Nephron (organoid): Measurements from ENCODE around the gene CEND1.

ENCODE experiments used
- H3K27ac Mint-ChIP-seq, 3 experiments: 2 replicates each; pipeline ENCODE4 v1.8.0; 2020; ENCODE audit warnings: mixed read lengths in 3 of 3, mild to moderate bottlenecking in 2 of 3, moderate library complexity in 1 of 3
- H3K27me3 Mint-ChIP-seq: 2 replicates; pipeline ENCODE4 v1.8.0; 2021; ENCODE audit warnings: low read depth, mild to moderate bottlenecking, moderate library complexity, mixed read lengths
- H3K36me3 Mint-ChIP-seq: 2 replicates; pipeline ENCODE4 v1.8.0; 2020; ENCODE audit warnings: low read depth, mixed read lengths
- H3K4me1 Mint-ChIP-seq: 2 replicates; pipeline ENCODE4 v1.8.0; 2020; ENCODE audit warnings: mixed read lengths
- H3K4me3 Mint-ChIP-seq, 3 experiments: 2 replicates each; pipeline ENCODE4 v1.8.0; 2020; ENCODE audit warnings: mild to moderate bottlenecking in 3 of 3, mixed read lengths in 3 of 3, moderate library complexity in 2 of 3
- H3K9me3 Mint-ChIP-seq: 2 replicates; pipeline ENCODE4 v1.8.0; 2020; ENCODE audit warnings: mixed read lengths
- TF ChIP-seq, protein P1 (sequence below), 3 experiments: fragments of 200-600 bp; sonication (generic); IDR thresholded peaks; one replicate each; pipeline ENCODE4 v1.5.0; 2021; ENCODE audit warnings: antibody characterized with exemption in 3 of 3; ENCODE audit not compliant: unreplicated experiment in 3 of 3

The CEND1 gene

GRCh38 chr11:770642-771616 lies 19.0 kb downstream of the CEND1 start:
- Mint-ChIP-seq H3K4me1 (peaks cover 4% of the 10 kb centered on the region), H3K9me3 (no peaks in the 10 kb centered on the region), H3K27ac (no peak overlapping the region), H3K4me3 (no peak overlapping the region), H3K27me3 (no peaks in the 10 kb centered on the region), H3K36me3 (peaks cover 16% of the 10 kb centered on the region)
- TF ChIP-seq, protein P1, sequence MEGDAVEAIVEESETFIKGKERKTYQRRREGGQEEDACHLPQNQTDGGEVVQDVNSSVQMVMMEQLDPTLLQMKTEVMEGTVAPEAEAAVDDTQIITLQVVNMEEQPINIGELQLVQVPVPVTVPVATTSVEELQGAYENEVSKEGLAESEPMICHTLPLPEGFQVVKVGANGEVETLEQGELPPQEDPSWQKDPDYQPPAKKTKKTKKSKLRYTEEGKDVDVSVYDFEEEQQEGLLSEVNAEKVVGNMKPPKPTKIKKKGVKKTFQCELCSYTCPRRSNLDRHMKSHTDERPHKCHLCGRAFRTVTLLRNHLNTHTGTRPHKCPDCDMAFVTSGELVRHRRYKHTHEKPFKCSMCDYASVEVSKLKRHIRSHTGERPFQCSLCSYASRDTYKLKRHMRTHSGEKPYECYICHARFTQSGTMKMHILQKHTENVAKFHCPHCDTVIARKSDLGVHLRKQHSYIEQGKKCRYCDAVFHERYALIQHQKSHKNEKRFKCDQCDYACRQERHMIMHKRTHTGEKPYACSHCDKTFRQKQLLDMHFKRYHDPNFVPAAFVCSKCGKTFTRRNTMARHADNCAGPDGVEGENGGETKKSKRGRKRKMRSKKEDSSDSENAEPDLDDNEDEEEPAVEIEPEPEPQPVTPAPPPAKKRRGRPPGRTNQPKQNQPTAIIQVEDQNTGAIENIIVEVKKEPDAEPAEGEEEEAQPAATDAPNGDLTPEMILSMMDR (IDR thresholded peaks at IDR 0.05; ENCODE audit: unreplicated experiment in 3 of 3), result no peak

DNA sequence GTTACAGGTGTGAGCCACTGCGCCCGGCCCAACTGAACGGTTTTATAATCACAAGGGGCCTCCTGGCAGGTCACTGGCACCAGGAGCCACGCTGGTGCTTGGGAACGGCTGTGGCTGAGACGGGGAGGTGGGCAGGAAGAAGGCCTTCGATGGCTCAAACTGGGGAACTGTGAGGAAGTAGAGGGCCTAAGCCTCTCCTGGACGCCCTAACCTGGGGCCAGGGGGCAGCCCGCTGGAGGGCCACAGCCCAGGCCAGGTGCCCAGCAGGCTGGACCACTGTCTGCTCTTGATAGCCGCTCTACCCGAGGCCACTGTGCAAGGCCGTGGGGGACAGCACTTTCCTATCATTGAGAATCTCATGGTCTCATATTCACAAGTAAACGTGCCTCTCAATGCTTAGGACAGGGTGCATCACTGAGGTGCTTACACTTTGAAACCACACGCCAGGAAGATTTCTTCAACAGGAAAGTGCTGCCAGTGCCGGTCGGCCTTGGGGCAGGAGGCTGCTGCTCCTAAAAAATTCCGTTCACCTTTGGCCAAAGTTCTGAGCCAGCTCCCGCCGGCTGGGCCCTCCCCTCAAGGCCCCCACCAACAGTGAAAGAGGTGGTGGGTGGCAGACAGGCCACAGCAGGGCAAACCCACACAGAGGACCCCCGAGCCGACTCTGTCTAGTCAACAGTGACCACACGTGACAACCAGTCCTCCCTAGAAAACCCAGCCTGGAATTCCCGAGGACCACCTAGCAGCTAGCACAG lies 19.8 kb downstream of the CEND1 start:
- H3K4me1 Mint-ChIP-seq, result no peaks in the 10 kb centered on the region
- no peaks in the 10 kb centered on the region for H3K27me3 Mint-ChIP-seq
- no peaks in the 10 kb centered on the region for H3K9me3 Mint-ChIP-seq
- TF ChIP-seq, protein P1 (IDR thresholded peaks at IDR 0.05; ENCODE audit: unreplicated experiment in 3 of 3), result no peak
- H3K4me3 Mint-ChIP-seq, result no peak overlapping the region
- H3K27ac Mint-ChIP-seq, result no peak overlapping the region
- H3K36me3 Mint-ChIP-seq, result peaks cover 16% of the 10 kb centered on the region

GRCh38 chr11:767238-767637 lies 22.7 kb downstream of the CEND1 start:
- Mint-ChIP-seq H3K4me1 (no peaks in the 10 kb centered on the region), H3K4me3 (no peak overlapping the region), H3K27ac (no peak overlapping the region), H3K36me3 (peaks cover 23% of the 10 kb centered on the region), H3K27me3 (no peaks in the 10 kb centered on the region), H3K9me3 (no peaks in the 10 kb centered on the region)
- TF ChIP-seq, protein P1 (IDR thresholded peaks at IDR 0.05; ENCODE audit: unreplicated experiment in 3 of 3), result no peak

- H3K4me3 Mint-ChIP-seq, result no peak overlapping the region
- H3K36me3 Mint-ChIP-seq, result peaks cover 25% of the 10 kb centered on the region
- H3K27me3 Mint-ChIP-seq, result no peaks in the 10 kb centered on the region
- no peaks in the 10 kb centered on the region for H3K9me3 Mint-ChIP-seq
- TF ChIP-seq, protein P1 (IDR thresholded peaks at IDR 0.05; ENCODE audit: unreplicated experiment in 3 of 3), result no peak
- no peaks in the 10 kb centered on the region for H3K4me1 Mint-ChIP-seq
- no peak overlapping the region for H3K27ac Mint-ChIP-seq
Observed at GRCh38 chr11:766936-767210, 23.0 kb downstream of the CEND1 start.

DNA sequence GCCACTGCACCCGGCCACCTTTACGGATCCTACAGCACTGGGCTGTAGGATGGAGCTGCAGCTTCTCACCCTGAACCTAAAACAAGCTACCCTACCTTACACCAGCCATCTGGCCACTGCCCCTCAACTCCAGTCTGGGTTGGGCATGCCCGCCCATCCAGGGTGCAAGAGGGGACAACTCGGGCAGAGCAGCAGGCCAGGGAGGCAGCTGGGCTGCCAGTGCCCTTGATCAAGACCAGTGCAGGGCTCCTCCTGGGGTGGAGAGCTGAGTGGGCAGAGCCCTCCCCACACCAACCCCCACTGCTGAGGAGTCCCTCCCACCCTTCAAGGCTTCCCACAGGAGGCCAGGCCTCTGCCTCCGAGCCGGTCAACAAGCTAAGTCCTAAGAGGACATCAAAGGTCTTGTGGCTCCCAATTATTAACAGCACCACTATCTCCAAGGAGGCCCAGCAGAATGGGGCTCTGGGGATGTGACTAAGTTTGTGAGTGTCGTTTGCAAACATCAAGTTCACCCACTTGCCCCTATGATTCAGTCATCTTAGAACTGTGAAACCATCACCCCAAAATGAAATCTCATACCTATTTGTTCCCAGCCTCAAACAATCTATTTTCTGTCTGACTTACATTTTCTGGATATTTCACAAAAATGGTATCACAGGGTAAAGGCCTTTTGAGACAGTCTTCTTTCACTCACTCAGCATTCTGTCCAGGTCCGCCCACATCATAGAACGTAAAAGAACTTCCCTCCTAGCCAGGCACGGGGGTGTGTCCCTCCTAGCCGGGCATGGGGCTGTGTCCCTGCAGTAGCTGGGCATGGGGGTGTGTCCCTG lies 23.6 kb downstream of the CEND1 start:
- TF ChIP-seq, protein P1 (IDR thresholded peaks at IDR 0.05; ENCODE audit: unreplicated experiment in 3 of 3), result no peak
- Mint-ChIP-seq H3K4me1 (no peaks in the 10 kb centered on the region), H3K9me3 (no peaks in the 10 kb centered on the region), H3K4me3 (no peak overlapping the region), H3K27ac (no peak overlapping the region), H3K36me3 (peaks cover 30% of the 10 kb centered on the region), H3K27me3 (no peaks in the 10 kb centered on the region)
